Bronchial epithelial cell (primary cell): ENCODE results near the gene TECRL. TPM values are rescaled to one million over a fixed set of nuclear protein-coding genes. Genes with fewer than 3 reads are reported as not detected.
A peak's percentile ranks its signal among the peaks of the same experiment; 100 is the strongest.

Experiments
- DNase-seq: peaks from one replicate; pipeline ENCODE4 v3.0.0-alpha.2; 2010; ENCODE audit warnings: low read depth
- FAIRE-seq: peaks from 2 replicates; lab custom pipeline; 2011; peaks lifted over from hg19 to GRCh38; lab: Jason Lieb, UNC
- H3K27me3 ChIP-seq: 2 replicates; pipeline ENCODE4 v1.5.1; 2011; ENCODE audit warnings: low read length; ENCODE audit not compliant: control insufficient read depth, insufficient read depth
- H3K36me3 ChIP-seq: 2 replicates; pipeline ENCODE4 v1.5.1; 2011; ENCODE audit warnings: low read length; ENCODE audit not compliant: control insufficient read depth, insufficient read depth
- H3K4me3 ChIP-seq: 2 replicates; pipeline ENCODE4 v1.5.1; 2011; ENCODE audit warnings: mild to moderate bottlenecking, low read depth, low read length, control low read depth
- CTCF ChIP-seq: IDR thresholded peaks from 2 replicates; pipeline ENCODE4 v1.5.1; 2011; ENCODE audit warnings: mild to moderate bottlenecking, moderate library complexity, low read length, control low read depth, inconsistent platforms; ENCODE audit not compliant: insufficient read depth, severe bottlenecking
- total RNA-seq: library from RNA; depleted of rRNA; stranded (reverse); fragments of >200 nt; gene quantifications from 2 replicates; pipeline ENCODE4 v1.2.1, GENCODE V29; 2014

The TECRL gene
- total RNA-seq, 1 donor from 2014 or later: not detected

GRCh38 chr4:64359489-64359888 is 49.8 kb downstream of the TECRL start:
- Histone ChIP-seq H3K27me3 (no peaks in the 10 kb centered on the region), H3K36me3 (no peaks in the 10 kb centered on the region), H3K4me3 (no peak overlapping the region)
- no peak for DNase-seq
- no peak for TF ChIP-seq CTCF
- FAIRE-seq: no peak

DNA sequence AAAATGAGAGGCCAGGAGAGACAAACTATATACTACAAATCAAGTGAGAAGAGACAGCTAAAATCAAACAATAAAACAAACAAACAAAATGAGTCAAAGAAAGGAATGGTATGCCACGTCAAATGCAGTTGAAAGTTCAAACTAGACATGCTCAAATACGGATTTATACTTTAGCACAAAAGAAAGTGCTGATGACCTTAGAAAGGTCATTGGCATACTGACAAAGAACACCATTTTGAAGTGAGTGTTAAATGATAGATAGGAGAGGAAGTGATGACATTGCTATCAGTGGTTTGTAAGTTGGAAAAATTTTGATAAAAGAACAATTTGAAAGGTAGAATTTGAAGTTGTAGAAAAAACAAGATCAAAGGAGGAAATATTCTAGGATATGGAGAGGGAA is 55.3 kb downstream of the TECRL start:
- no peak for DNase-seq
- FAIRE-seq: no peak
- TF ChIP-seq CTCF: no peak

DNA sequence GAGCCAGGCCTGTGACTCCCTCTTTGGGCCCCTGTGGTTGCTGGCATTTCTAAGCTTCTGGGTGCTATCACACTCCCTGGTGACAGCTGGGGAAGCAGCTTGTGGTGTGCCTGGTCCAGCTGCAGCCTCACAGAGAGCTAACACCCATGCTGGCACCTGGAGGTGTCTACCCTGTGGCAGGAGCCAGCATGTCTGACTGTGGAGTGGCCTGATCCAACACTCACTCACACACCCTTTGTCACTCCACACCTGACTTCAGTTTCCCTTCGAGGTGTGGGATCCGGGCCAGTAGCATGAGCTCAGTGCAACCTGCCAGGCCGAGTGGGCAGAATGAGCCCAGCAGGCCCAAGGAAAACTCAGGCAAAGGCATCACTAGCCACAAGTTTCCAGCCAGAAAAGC is 67.5 kb downstream of the TECRL start:
- Histone ChIP-seq H3K36me3 (no peaks in the 10 kb centered on the region), H3K4me3 (no peak overlapping the region), H3K27me3 (no peaks in the 10 kb centered on the region)
- TF ChIP-seq CTCF: no peak
- peak; percentile 58 for FAIRE-seq
- no peak for DNase-seq

More for the DNA sequence above, 55.3 kb downstream of the TECRL start:
- H3K27me3 ChIP-seq: no peaks in the 10 kb centered on the region
- no peaks in the 10 kb centered on the region for H3K36me3 ChIP-seq
- no peak overlapping the region for H3K4me3 ChIP-seq

DNA sequence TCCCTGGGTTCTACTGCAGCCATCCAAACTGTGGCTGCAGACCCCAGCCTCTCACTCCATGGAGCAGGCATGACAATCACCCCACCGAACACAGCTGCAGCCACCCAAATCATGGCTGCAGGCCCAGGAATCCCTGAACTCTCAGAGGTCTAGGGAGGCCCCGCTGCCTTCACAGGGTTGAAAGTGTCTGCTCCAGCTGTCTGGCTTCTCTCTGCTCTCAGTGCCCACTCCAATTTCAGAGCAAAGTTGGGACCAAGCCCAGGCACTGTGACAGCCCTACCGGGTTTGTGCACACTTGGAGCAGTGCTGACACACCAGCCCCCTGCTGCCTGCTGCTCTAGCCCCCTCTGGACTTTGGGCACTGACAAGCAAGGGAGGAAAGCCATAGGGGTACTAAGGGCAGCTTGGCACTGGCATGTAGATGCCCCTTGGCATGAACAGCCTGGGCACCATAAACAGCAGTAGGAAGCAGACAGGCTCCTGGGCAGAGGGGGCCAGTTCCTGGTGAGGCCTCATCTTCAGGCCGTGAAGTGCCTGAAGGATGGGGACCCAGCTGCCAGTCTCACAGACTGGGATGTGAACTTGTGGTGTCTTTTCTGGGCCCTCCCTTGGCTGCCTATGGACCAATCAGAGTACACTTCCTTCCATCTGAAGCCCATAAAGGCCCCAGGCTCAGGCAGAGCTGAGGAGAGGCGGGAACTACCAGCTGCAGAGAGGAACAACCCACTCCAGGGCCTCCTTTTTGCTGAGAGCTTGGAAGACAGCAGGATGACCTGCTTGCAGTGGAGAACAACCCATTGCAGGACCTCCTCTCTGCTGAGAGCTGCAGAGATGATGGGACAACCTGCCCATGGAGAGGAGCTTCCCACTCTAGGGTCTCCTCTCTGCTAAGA is 68.8 kb downstream of the TECRL start:
- no peak for DNase-seq
- Histone ChIP-seq H3K4me3 (no peak overlapping the region), H3K27me3 (no peaks in the 10 kb centered on the region), H3K36me3 (no peaks in the 10 kb centered on the region)
- FAIRE-seq: no peak
- no peak for TF ChIP-seq CTCF

DNA sequence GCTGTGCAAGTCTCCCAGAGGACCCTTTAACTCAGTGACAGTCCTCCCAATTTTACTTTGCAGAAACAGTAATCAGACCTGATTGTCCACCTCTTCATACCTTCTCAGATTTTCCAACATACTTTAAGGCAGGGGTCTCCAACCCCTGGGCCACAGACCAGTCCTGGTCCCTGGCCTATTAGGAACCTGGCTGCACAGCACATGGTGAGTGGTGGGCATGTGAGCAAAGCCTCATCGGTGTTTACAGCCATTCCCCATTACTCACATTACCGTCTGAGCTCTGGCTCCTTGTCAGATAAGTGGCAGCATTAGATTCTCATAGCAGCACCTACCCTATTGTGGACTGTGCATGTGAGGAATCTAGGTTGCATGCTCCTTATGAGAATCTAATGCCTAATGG is 74.3 kb downstream of the TECRL start:
- no peak for DNase-seq
- TF ChIP-seq CTCF: no peak
- FAIRE-seq: no peak
- Histone ChIP-seq H3K36me3 (no peaks in the 10 kb centered on the region), H3K27me3 (no peaks in the 10 kb centered on the region), H3K4me3 (no peak overlapping the region)

GRCh38 chr4:64330143-64330542 is 79.1 kb downstream of the TECRL start:
- TF ChIP-seq CTCF: no peak
- no peaks in the 10 kb centered on the region for H3K27me3 ChIP-seq
- H3K4me3 ChIP-seq: no peak overlapping the region
- FAIRE-seq (no peak), DNase-seq (no peak)
- no peaks in the 10 kb centered on the region for H3K36me3 ChIP-seq
